ENCODE measurements around the gene TMEM51.

GRCh38 chr1:15103906-15104305 lies 49.6 kb upstream of the TMEM51 start:
- no peak for TF ChIP-seq CTCF (IDR thresholded peaks at IDR 0.05)
- TF ChIP-seq POLR2A (IDR thresholded peaks at IDR 0.05): no peak

All from tibial nerve (tissue), 3 donors.